K562 (cell line): ENCODE results near the gene CCNI. TPM values are rescaled to one million over a fixed set of nuclear protein-coding genes. Genes with fewer than 3 reads are reported as not detected.

ENCODE experiments used
- ATAC-seq: fragments of 200-7000 bp; cut with Tn5 transposase; 3 replicates; pipeline ENCODE4 v1.9.1; 2020; ENCODE audit warnings: moderate library complexity
- BruUV-seq: library from RNA; stranded (reverse); fragments of 400-500 nt; replicated peaks from 2 replicates; lab custom pipeline; 2021; lab: Mats Ljungman, UMichigan
- CTCF ChIA-PET: fragments of 300-600 bp; formaldehyde crosslinking; extraction: SDS; loops from one replicate; lab custom pipeline; 2021; ENCODE audit warnings: low intra/inter-chr PET ratio; lab: Yijun Ruan, JAX
- POLR2A ChIA-PET: fragments of 300-600, 350-650 bp; sonication (Branson Sonifier 250); formaldehyde crosslinking; extraction: SDS; loops from one replicate; lab custom pipeline; 2021; ENCODE audit warnings: antibody characterized with exemption, inconsistent platforms; lab: Yijun Ruan, JAX
- DNase-seq, 4 experiments: peaks; one replicate each; pipeline versions ENCODE4 v3.0.0 to v3.0.0-alpha.2; 2011 to 2018; ENCODE audit warnings: low spot score in 3 of 4, mixed read lengths in 3 of 4; ENCODE audit errors: extremely low read depth in 1 of 4
- FAIRE-seq: peaks from 2 replicates; lab custom pipeline; 2011; peaks lifted over from hg19 to GRCh38; lab: Jason Lieb, UNC
- H2AFZ ChIP-seq: 2 replicates; pipeline ENCODE4 v1.6.0; 2011; ENCODE audit warnings: low read depth, low read length, control low read depth, inconsistent platforms
- H3K27ac ChIP-seq: fragments of 200-600 bp; 3 replicates; pipeline ENCODE4 v1.8.0; 2011; ENCODE audit warnings: low read depth, mild to moderate bottlenecking, control low read depth, inconsistent platforms, low read length, moderate library complexity, mixed read lengths; ENCODE audit errors: extremely low read depth
- H3K27me3 ChIP-seq, 2 experiments: fragments of 300-600 bp in 1 of 2; 2 replicates in 1 of 2; 3 replicates in 1 of 2; pipeline versions ENCODE4 v1.6.0 to v1.8.0; 2011; ENCODE audit warnings: inconsistent platforms in 2 of 2, low read length in 2 of 2, mild to moderate bottlenecking in 1 of 2, mixed read lengths in 1 of 2, moderate library complexity in 1 of 2; ENCODE audit not compliant: control insufficient read depth in 2 of 2, insufficient read depth in 2 of 2
- H3K36me3 ChIP-seq: fragments of 300-600 bp; 3 replicates; pipeline ENCODE4 v1.8.0; 2011; ENCODE audit warnings: mild to moderate bottlenecking, low read length, inconsistent platforms; ENCODE audit not compliant: control insufficient read depth, insufficient read depth
- H3K4me1 ChIP-seq, 2 experiments: fragments of 200-600 bp in 1 of 2; replicated peaks in 1 of 2; 2 replicates in 1 of 2; 3 replicates in 1 of 2; pipeline versions ENCODE4 v1.5.1 to v1.8.0; 2011; ENCODE audit warnings: inconsistent platforms in 2 of 2, low read length in 2 of 2, mild to moderate bottlenecking in 1 of 2, mixed read lengths in 1 of 2, moderate library complexity in 1 of 2; ENCODE audit not compliant: control insufficient read depth in 2 of 2, insufficient read depth in 2 of 2
- H3K4me2 ChIP-seq: 2 replicates; pipeline ENCODE4 v1.6.1; 2011; ENCODE audit warnings: low read length, control low read depth, inconsistent platforms, mixed read lengths; ENCODE audit not compliant: insufficient read depth
- H3K4me3 ChIP-seq: fragments of 200-600 bp; sonication (generic), shearing (Covaris generic); 2 replicates; pipeline ENCODE4 v1.5.1; 2016; ENCODE audit warnings: control low read depth, inconsistent platforms
- H3K79me2 ChIP-seq: fragments of 200-600 bp; 3 replicates; pipeline ENCODE4 v1.8.0; 2011; ENCODE audit warnings: low read length, inconsistent platforms; ENCODE audit not compliant: control insufficient read depth, insufficient read depth
- H3K9ac ChIP-seq, 2 experiments: 2 replicates each; pipeline versions ENCODE4 v1.6.0 to v1.6.1; 2011; ENCODE audit warnings: low read depth in 2 of 2, low read length in 2 of 2, control low read depth in 1 of 2, inconsistent platforms in 1 of 2, mild to moderate bottlenecking in 1 of 2, mixed read lengths in 1 of 2; ENCODE audit not compliant: insufficient read depth in 1 of 2
- H3K9me1 ChIP-seq: one replicate; pipeline ENCODE4 v1.6.0; 2011; ENCODE audit warnings: inconsistent platforms, mild to moderate bottlenecking, low read length, moderate library complexity; ENCODE audit not compliant: control insufficient read depth, insufficient read depth
- H3K9me3 ChIP-seq: replicated peaks from 2 replicates; pipeline ENCODE4 v1.5.1; 2011; ENCODE audit warnings: low read depth, low read length, inconsistent platforms; ENCODE audit not compliant: control insufficient read depth, insufficient read depth
- H4K20me1 ChIP-seq: replicated peaks from 2 replicates; pipeline ENCODE4 v1.6.1; 2011; ENCODE audit warnings: low read length, inconsistent platforms, mixed read lengths; ENCODE audit not compliant: control insufficient read depth, insufficient read depth
- NFIC ChIP-seq: fragments of 450-650 bp; IDR thresholded peaks from 2 replicates; pipeline ENCODE4 v1.6.1; 2017; ENCODE audit warnings: mild to moderate bottlenecking, inconsistent platforms
- RBM22 ChIP-seq: fragments of 200-400 bp; formaldehyde crosslinking; IDR thresholded peaks from 2 replicates; pipeline ENCODE4 v1.6.1; 2018; ENCODE audit warnings: low read length, low read depth; ENCODE audit not compliant: poor library complexity, severe bottlenecking
- ZNF184 ChIP-seq: sonication (generic); formaldehyde crosslinking; IDR thresholded peaks from 2 replicates; pipeline ENCODE4 v1.5.0; 2020; ENCODE audit warnings: missing genetic modification reagents
- WGBS: fragments of 100-300 bp; shearing (Covaris generic); methylation state at CpG from one replicate; pipeline ENCODE4 v1.1.6; 2016; ENCODE audit warnings: low coverage, mixed read lengths; ENCODE audit not compliant: insufficient coverage; ENCODE audit errors: missing lambda C conversion rate; 5-methylcytosine and 5-hydroxymethylcytosine counted together
- in situ Hi-C: fragments of 300-500 bp; cut with MboI; formaldehyde crosslinking; loops from 4 replicates; pipeline ENCODE4 v1.15.0; 2018; ENCODE audit warnings: inconsistent platforms, mixed read lengths
- intact Hi-C: fragments of 100-400 bp; cut with micrococcal nuclease; formaldehyde crosslinking; loops from 2 replicates; pipeline ENCODE4 v1.14.2; 2022
- polyA plus RNA-seq, 8 experiments: library from polyadenylated mRNA; depleted of rRNA in 4 of 8; stranded (reverse) in 5 of 8; unstranded in 3 of 8; fragments of >200 nt; fragmentation: Nextera tagmentation in 2 of 8; fragmentation: Illumina TruSeq in 1 of 8; extraction: Ambion mirVana in 2 of 8; extraction: Trizol in 1 of 8; gene quantifications; 2 replicates each; pipeline versions ENCODE4 v1.2.1 to v1.2.3, GENCODE V29; 2011 to 2014; ENCODE audit warnings: inconsistent platforms in 1 of 8, missing spikeins in 1 of 8
- total RNA-seq, 7 experiments: library from RNA; depleted of rRNA in 6 of 7; stranded (reverse); fragments of >200 nt in 6 of 7; fragmentation: Illumina TruSeq in 2 of 7; extraction: Trizol in 2 of 7; gene quantifications; 2 replicates each; pipeline versions ENCODE4 v1.2.1 to v1.2.3, GENCODE V29; 2011 to 2021; ENCODE audit warnings: low replicate concordance in 1 of 7

The CCNI gene
- total and polyA plus RNA-seq, 9 of the 15 experiments (the other 6 are each of a cell fraction or from before 2014, with no cell fraction given) = 43.3 to 159 (median 98.5) TPM

- peaks cover 0 to 6% of the 10 kb centered on the region in 2 experiments; a peak in 2 of 5 replicates for H3K4me1 ChIP-seq
- H3K27me3 ChIP-seq = peaks cover 8 to 28% of the 10 kb centered on the region in 2 experiments
- WGBS = 0% methylated on average over 1 of the region's 1 CpG
- H3K36me3 ChIP-seq = no peaks in the 10 kb centered on the region
- BruUV-seq = no TSS peak
- no peak overlapping the region for H3K9ac ChIP-seq
- intact Hi-C loops (no loop called here), in situ Hi-C loops (no loop called here)
- ChIA-PET CTCF (no interaction called here), POLR2A (no interaction called here)
- H2AFZ ChIP-seq = no peak overlapping the region
- no peak overlapping the region for H3K27ac ChIP-seq
- no peaks in the 10 kb centered on the region for H3K79me2 ChIP-seq
- ATAC-seq (no peak), FAIRE-seq (no peak), DNase-seq (no peak)
- H3K9me1 ChIP-seq = no peaks in the 10 kb centered on the region
- no peak overlapping the region for H3K4me2 ChIP-seq
- H3K4me3 ChIP-seq = no peak overlapping the region
- no peaks in the 10 kb centered on the region for H3K9me3 ChIP-seq
- H4K20me1 ChIP-seq = no peaks in the 10 kb centered on the region
- TF ChIP-seq RBM22 = no peak
These were observed 34.9 kb upstream of the CCNI start for GRCh38 chr4:77110730-77111129.

- Histone ChIP-seq H3K79me2 (no peaks in the 10 kb centered on the region), H3K36me3 (no peaks in the 10 kb centered on the region), H2AFZ (no peak overlapping the region), H3K27ac (no peak overlapping the region), H3K9me1 (no peaks in the 10 kb centered on the region), H3K9me3 (no peaks in the 10 kb centered on the region), H3K27me3 (peaks cover 0 to 4% of the 10 kb centered on the region in 2 experiments), H3K4me2 (no peak overlapping the region), H3K9ac (no peak overlapping the region), H3K4me1 (no peaks in the 10 kb centered on the region), H4K20me1 (no peaks in the 10 kb centered on the region), H3K4me3 (no peak overlapping the region)
- intact Hi-C loops (loop anchor here (5.0 kb wide), 1 partner anchor 52 kb away; the partner anchor contains the start of gene CCNG2), in situ Hi-C loops (no loop called here)
- FAIRE-seq (no peak), ATAC-seq (no peak; the same call in 2 of the 3 replicates), DNase-seq (peak in 1 of 4 experiments; percentile 37)
- POLR2A ChIA-PET = interaction anchor here (0.6 to 0.9 kb wide), 2 partner anchors 9 to 1020 kb away, joined by 3 to 4 read pairs; no protein-coding TSS in a partner anchor
- 6% methylated on average over 8 of the region's 8 CpGs for WGBS
- no TSS peak for BruUV-seq
- TF ChIP-seq ZNF184 (CRISPR knock-in tag) = no peak
- peak; percentile 88 for TF ChIP-seq NFIC
- CTCF ChIA-PET = no interaction called here
These were observed 29.2 kb upstream of the CCNI start for GRCh38 chr4:77104791-77105540.
